Adrenal gland (tissue), 5 donors: Measurements from ENCODE around the gene TP53INP2.

Experiments used
- POLR2A ChIP-seq, 2 donors: fragments of 450-650 bp; IDR thresholded peaks; one replicate each; pipeline ENCODE4 v1.6.1; 2017; ENCODE audit warnings: antibody characterized with exemption in 2 of 2, mild to moderate bottlenecking in 2 of 2, moderate library complexity in 1 of 2
- TF ChIP-seq, protein P1 (sequence below), 6 experiments: fragments of 450-650 bp in 4 of 6; fragments of 200-600 bp in 2 of 6; sonication (generic) in 1 of 6; IDR thresholded peaks; 1 replicate in 5 of 6; 2 replicates in 1 of 6; pipeline versions ENCODE4 v1.5.1 to v1.8.0; 2016 to 2021; ENCODE audit warnings: antibody characterized with exemption in 6 of 6, mild to moderate bottlenecking in 2 of 6, moderate library complexity in 1 of 6
- donor health status: DM: no; HTN: no; CAD: no.

DNA sequence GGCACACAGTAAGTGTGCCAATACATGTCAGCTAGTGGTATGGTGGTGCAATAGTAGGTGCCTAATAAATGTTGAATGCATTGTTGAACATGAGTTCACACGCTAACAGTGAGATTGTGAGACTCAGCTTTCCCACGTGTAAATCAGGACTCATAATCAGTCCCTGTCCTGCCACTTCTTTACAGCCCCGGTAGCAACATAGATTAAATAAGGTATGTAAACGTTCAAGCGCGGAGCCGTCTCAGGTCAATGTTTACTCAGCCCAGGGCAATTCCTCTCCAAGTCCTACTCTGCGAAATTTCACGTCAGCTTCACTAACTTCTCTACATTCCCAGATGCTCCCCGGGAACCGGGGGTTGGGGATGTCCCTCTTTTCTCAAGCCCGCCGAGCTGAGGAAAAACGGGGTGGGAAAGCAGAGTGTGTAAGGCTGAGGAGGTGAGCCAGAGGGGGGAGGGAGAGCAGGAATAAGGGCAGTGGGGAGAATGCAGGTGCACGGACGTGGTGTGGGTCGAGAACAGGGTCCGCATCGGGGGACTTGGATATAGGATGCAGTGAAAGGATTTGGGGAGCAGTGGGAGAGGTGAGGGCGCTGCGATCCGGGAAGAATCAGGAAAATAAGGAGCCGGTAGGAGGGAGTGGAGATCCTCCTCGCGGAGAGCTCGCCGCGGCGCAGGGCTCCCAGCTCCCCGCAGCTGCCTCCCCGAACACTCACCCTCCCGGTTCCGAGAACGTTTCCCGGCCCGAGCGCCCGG is 544 bp upstream of the TP53INP2 start:
- no peak for TF ChIP-seq POLR2A (IDR thresholded peaks at IDR 0.05)
- TF ChIP-seq, protein P1, sequence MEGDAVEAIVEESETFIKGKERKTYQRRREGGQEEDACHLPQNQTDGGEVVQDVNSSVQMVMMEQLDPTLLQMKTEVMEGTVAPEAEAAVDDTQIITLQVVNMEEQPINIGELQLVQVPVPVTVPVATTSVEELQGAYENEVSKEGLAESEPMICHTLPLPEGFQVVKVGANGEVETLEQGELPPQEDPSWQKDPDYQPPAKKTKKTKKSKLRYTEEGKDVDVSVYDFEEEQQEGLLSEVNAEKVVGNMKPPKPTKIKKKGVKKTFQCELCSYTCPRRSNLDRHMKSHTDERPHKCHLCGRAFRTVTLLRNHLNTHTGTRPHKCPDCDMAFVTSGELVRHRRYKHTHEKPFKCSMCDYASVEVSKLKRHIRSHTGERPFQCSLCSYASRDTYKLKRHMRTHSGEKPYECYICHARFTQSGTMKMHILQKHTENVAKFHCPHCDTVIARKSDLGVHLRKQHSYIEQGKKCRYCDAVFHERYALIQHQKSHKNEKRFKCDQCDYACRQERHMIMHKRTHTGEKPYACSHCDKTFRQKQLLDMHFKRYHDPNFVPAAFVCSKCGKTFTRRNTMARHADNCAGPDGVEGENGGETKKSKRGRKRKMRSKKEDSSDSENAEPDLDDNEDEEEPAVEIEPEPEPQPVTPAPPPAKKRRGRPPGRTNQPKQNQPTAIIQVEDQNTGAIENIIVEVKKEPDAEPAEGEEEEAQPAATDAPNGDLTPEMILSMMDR (IDR thresholded peaks at IDR 0.05), result peak in 2 of 6 experiments; percentile 10 to 24
